ENCODE data around the gene CHAC1. TPM values are rescaled to one million over a fixed set of nuclear protein-coding genes. Genes with fewer than 3 reads are reported as not detected.

The CHAC1 gene
- total and polyA plus RNA-seq, 2 of the 13 experiments (the other 11 are each of a cell fraction or from before 2014, with no cell fraction given): 0.44 TPM; not detected in 1

DNA sequence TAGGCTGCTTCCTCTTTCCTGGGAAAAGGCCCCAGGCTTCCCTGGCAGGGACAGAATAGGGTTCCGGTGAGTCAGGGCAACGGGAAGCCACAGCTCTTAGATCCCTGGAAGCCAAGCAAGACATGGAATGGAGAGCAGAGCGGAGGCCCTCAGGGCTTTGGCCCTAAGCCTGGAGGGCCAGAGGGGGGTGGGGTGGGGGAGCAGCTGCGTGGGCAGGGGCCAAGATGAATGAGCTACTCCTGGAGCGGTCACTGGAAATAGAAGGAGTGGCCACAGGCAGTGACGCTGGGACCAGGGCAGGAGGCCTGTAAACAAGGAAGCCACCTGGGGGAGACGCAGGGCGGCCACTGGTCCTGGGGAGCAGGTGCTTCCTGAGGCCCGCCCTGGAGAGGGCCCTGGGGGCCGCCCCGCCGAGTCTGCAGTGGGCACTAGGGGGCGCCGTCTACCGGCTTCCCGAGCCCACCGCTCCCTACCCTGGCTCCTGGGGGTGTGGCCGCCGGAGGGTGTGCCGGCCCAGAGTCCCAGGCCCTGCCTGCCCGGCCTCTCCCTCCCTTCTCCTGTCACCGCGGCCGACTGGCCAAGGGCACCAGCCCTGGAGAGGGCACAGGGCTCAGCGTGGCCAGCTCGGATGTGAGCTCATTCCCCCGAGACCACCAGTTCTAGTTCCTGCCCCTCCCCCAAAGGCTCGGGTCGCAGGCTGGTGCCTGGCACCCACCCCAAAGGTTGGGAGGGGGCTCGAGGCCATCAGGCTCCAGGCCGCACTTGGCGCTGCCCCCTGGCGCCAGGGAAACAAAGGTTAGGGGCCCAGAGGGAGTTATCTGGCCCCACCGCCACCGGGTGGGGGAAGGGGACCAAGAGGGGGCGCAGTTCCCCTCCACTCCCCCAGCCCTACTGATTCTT lies 46.9 kb upstream of the CHAC1 start (continued):
- TF ChIP-seq PITX1 (CRISPR knock-in tag; IDR thresholded peaks at IDR 0.05) (0 out of 2 replicates have a peak, but pooled peaks have one; percentile 22), ZNF777 (CRISPR knock-in tag; IDR thresholded peaks at IDR 0.05) (no peak), KAT8 (CRISPR knock-in tag; IDR thresholded peaks at IDR 0.05) (peak; percentile 17; the same call in 1 of the 2 replicates), ZNF501 (CRISPR knock-in tag; IDR thresholded peaks at IDR 0.05) (0 out of 2 replicates have a peak, but pooled peaks have one; percentile 15), PCBP2 (optimal IDR thresholded peaks at IDR 0.05; ENCODE audit: low read depth, low read length, poor library complexity, severe bottlenecking) (no peak), ZNF574 (CRISPR knock-in tag; IDR thresholded peaks at IDR 0.05) (peak; percentile 65; the same call in 1 of the 2 replicates), KLF11 (CRISPR knock-in tag; IDR thresholded peaks at IDR 0.05) (0 out of 2 replicates have a peak, but pooled peaks have one; percentile 45), FOXA3 (CRISPR knock-in tag; IDR thresholded peaks at IDR 0.05) (no peak), ZNF800 (CRISPR knock-in tag; IDR thresholded peaks at IDR 0.05) (0 out of 2 replicates have a peak, but pooled peaks have one; percentile 42), NRL (CRISPR knock-in tag; IDR thresholded peaks at IDR 0.05; ENCODE audit: borderline replicate concordance) (peak; percentile 60; the same call in 1 of the 2 replicates), ETV5 (CRISPR knock-in tag; IDR thresholded peaks at IDR 0.05; ENCODE audit: borderline replicate concordance) (no peak), ZNF770 (CRISPR knock-in tag; IDR thresholded peaks at IDR 0.05) (no peak), ZNF747 (CRISPR knock-in tag; IDR thresholded peaks at IDR 0.05; ENCODE audit: borderline replicate concordance) (peak; percentile 53; the same call in 1 of the 2 replicates), ZNF263 (CRISPR knock-in tag; IDR thresholded peaks at IDR 0.05) (peak; percentile 46; the same call in 1 of the 2 replicates), HOXA5 (CRISPR knock-in tag; IDR thresholded peaks at IDR 0.05) (peak; percentile 76), HNRNPLL (IDR thresholded peaks at IDR 0.05; ENCODE audit: low read depth, low read length, poor library complexity, severe bottlenecking) (peak; percentile 28)
- TF ChIP-seq, protein P1, sequence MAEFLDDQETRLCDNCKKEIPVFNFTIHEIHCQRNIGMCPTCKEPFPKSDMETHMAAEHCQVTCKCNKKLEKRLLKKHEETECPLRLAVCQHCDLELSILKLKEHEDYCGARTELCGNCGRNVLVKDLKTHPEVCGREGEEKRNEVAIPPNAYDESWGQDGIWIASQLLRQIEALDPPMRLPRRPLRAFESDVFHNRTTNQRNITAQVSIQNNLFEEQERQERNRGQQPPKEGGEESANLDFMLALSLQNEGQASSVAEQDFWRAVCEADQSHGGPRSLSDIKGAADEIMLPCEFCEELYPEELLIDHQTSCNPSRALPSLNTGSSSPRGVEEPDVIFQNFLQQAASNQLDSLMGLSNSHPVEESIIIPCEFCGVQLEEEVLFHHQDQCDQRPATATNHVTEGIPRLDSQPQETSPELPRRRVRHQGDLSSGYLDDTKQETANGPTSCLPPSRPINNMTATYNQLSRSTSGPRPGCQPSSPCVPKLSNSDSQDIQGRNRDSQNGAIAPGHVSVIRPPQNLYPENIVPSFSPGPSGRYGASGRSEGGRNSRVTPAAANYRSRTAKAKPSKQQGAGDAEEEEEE (CRISPR knock-in tag; IDR thresholded peaks at IDR 0.05; ENCODE audit: borderline replicate concordance): 0 out of 2 replicates have a peak, but pooled peaks have one; percentile 63
- TF ChIP-seq, protein P2, sequence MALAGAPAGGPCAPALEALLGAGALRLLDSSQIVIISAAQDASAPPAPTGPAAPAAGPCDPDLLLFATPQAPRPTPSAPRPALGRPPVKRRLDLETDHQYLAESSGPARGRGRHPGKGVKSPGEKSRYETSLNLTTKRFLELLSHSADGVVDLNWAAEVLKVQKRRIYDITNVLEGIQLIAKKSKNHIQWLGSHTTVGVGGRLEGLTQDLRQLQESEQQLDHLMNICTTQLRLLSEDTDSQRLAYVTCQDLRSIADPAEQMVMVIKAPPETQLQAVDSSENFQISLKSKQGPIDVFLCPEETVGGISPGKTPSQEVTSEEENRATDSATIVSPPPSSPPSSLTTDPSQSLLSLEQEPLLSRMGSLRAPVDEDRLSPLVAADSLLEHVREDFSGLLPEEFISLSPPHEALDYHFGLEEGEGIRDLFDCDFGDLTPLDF (CRISPR knock-in tag; IDR thresholded peaks at IDR 0.05): no peak
